Measurements from ENCODE around the gene EXD3.

EXD3 gene

DNA sequence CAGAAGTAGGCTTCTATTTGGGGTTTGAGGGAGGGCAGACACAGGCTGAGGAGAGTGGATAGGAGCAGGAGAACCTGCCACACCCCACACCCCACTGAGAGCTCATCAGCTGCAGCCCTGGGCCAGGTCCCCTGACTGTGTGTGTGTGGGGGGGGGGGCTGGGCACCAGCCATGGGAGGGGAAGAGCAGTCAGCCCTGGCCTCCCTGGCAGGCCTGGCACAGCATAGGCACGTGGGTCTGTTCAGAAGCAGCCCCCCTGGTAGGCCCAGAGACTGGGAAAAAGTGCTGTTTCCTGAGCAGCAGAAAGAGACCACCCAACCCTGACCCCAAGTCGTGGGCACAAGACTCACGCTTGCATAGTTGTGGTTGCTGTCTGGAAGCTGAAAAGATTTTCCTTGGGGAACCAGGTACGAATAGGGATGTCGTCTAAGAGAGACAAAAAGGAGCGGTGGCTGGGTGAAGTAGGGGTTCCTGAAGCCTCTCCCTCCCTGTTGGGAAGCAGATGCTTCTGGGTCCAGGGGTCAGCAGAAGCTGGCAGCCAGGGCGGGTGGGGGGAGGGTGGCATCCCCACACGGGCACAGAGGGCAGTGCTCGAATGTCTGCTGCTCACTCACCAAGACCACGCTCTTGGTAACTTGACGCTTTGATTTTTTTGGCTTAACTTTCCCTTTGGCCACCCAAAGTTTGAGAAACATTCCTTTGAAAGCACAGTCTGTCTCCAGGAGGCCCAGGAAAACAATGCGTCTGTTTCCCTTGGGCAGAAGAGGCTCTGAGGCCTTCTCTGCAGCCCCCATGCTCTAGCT lies 33.3 kb upstream of the EXD3 start:
- H2BK12ac ChIP-seq (ENCODE audit: low read length) = no peak overlapping the region
- no peak overlapping the region for H2AK5ac ChIP-seq (ENCODE audit: low read depth, low read length)

DNA sequence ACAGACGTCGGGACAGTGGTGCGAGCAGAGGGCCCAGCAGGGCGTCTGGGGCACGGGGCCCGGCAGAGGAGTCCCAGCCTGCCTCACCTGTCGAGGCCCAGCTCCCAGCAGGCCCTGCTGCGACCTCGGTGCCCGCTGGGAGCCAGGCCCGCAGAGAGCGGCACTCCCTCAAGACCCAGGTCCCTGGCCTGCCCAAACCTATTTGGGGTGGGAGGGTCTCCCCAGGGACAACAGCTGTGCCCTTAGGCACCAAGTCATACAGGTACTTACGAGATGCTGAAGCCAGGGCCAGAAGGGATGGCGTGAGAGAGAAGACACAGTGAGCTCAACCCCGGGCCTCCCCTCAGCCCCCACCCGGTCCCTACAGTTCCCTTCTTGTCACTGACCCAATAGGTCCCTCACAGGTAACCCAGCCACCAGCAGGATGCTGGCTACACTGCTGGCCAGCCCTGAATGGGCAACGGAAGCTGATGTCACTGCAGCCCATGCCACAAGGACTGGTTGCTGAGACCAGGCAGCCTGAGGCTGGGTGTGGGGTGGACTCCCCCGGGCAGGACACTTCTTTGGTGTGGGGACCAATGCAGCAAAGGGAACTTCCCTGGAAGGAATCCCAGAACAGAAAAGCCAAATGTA lies 32.5 kb upstream of the EXD3 start:
- no peaks in the 10 kb centered on the region for H3K9me3 ChIP-seq (replicated peaks in 1 of 2; ENCODE audit: control insufficient read depth in 2 of 2, insufficient read depth in 1 of 2, low read depth in 1 of 2, low read length in 2 of 2)
- peak overlapping the region; percentile 87 for H2AK5ac ChIP-seq (ENCODE audit: low read depth, low read length)
- no peaks in the 10 kb centered on the region for H3K27me3 ChIP-seq (ENCODE audit: control insufficient read depth in 3 of 3, insufficient read depth in 3 of 3, low read depth in 1 of 3, low read length in 3 of 3)
- H2BK15ac ChIP-seq (ENCODE audit: low read length) = peak overlapping the region; percentile 54
- H3K14ac ChIP-seq (ENCODE audit: low read length) = no peak overlapping the region
- peak overlapping the region; percentile 22 for H2BK120ac ChIP-seq (ENCODE audit: low read depth, low read length)
- no peak overlapping the region for H4K91ac ChIP-seq (ENCODE audit: low read depth, low read length, poor library complexity)
- no peak overlapping the region for H4K8ac ChIP-seq (ENCODE audit: low read depth, low read length)
- no peak overlapping the region for H3K27ac ChIP-seq (replicated peaks; ENCODE audit: low read length)
- H3K9ac ChIP-seq (ENCODE audit: low read depth, low read length, poor library complexity) = peak overlapping the region; percentile 74
- peak overlapping the region; percentile 73 for H3K23ac ChIP-seq (ENCODE audit: low read depth, low read length, poor library complexity)
- H2BK12ac ChIP-seq (ENCODE audit: low read length) = peak overlapping the region; percentile 65
- peaks cover 11 to 26% of the 10 kb centered on the region in 2 donors for H3K4me1 ChIP-seq (ENCODE audit: control insufficient read depth in 2 of 2, insufficient read depth in 1 of 2, low read depth in 1 of 2, low read length in 2 of 2)
- H3K4me2 ChIP-seq (ENCODE audit: insufficient read depth, low read length, poor library complexity, severe bottlenecking) = no peak overlapping the region
- peaks cover 28% of the 10 kb centered on the region for H3K79me1 ChIP-seq (ENCODE audit: low read depth, low read length)
- peak overlapping the region; percentile 75 for H2BK5ac ChIP-seq (ENCODE audit: low read length)
- no peak overlapping the region for H3K4me3 ChIP-seq (ENCODE audit: low read length in 2 of 2)
- peak overlapping the region; percentile 39 for H3K18ac ChIP-seq (ENCODE audit: low read length)
- no peak overlapping the region for H2AFZ ChIP-seq (ENCODE audit: low read length)
- no peak for DNase-seq (ENCODE audit: low spot score)
- WGBS, 2 donors (ENCODE audit: extremely low coverage in 2 of 2, insufficient read length in 2 of 2, insufficient replicate concordance in 1 of 2) = no CpG with 5 or more reads among the region's 18 CpGs
- H3K36me3 ChIP-seq (replicated peaks in 1 of 2; ENCODE audit: control insufficient read depth in 2 of 2, insufficient read depth in 2 of 2, low read length in 2 of 2) = peaks cover 26 to 53% of the 10 kb centered on the region in 2 donors
- H3K4ac ChIP-seq (ENCODE audit: low read length) = no peak overlapping the region

More for the DNA sequence above, 33.3 kb upstream of the EXD3 start:
- WGBS, 2 donors (ENCODE audit: extremely low coverage in 2 of 2, insufficient read length in 2 of 2, insufficient replicate concordance in 1 of 2) = no CpG with 5 or more reads among the region's 12 CpGs
- no peak overlapping the region for H2AFZ ChIP-seq (ENCODE audit: low read length)
- no peaks in the 10 kb centered on the region for H3K27me3 ChIP-seq (ENCODE audit: control insufficient read depth in 3 of 3, insufficient read depth in 3 of 3, low read depth in 1 of 3, low read length in 3 of 3)
- no peak overlapping the region for H3K4me2 ChIP-seq (ENCODE audit: insufficient read depth, low read length, poor library complexity, severe bottlenecking)
- H3K18ac ChIP-seq (ENCODE audit: low read length) = no peak overlapping the region
- H2BK15ac ChIP-seq (ENCODE audit: low read length) = no peak overlapping the region
- peak overlapping the region; percentile 75 for H2BK5ac ChIP-seq (ENCODE audit: low read length)
- H3K9me3 ChIP-seq (replicated peaks in 1 of 2; ENCODE audit: control insufficient read depth in 2 of 2, insufficient read depth in 1 of 2, low read depth in 1 of 2, low read length in 2 of 2) = no peaks in the 10 kb centered on the region
- H3K4ac ChIP-seq (ENCODE audit: low read length) = no peak overlapping the region
- H3K14ac ChIP-seq (ENCODE audit: low read length) = no peak overlapping the region
- H3K79me1 ChIP-seq (ENCODE audit: low read depth, low read length) = peaks cover 28% of the 10 kb centered on the region
- no peak overlapping the region for H4K8ac ChIP-seq (ENCODE audit: low read depth, low read length)
- no peak for DNase-seq (ENCODE audit: low spot score)
- no peak overlapping the region for H3K9ac ChIP-seq (ENCODE audit: low read depth, low read length, poor library complexity)
- no peak overlapping the region for H4K91ac ChIP-seq (ENCODE audit: low read depth, low read length, poor library complexity)
- no peak overlapping the region for H3K4me3 ChIP-seq (ENCODE audit: low read length in 2 of 2)
- H3K27ac ChIP-seq (replicated peaks; ENCODE audit: low read length) = no peak overlapping the region
- H3K23ac ChIP-seq (ENCODE audit: low read depth, low read length, poor library complexity) = peak overlapping the region; percentile 73
- H2BK120ac ChIP-seq (ENCODE audit: low read depth, low read length) = no peak overlapping the region
- peaks cover 11 to 26% of the 10 kb centered on the region in 2 donors for H3K4me1 ChIP-seq (ENCODE audit: control insufficient read depth in 2 of 2, insufficient read depth in 1 of 2, low read depth in 1 of 2, low read length in 2 of 2)
- H3K36me3 ChIP-seq (replicated peaks in 1 of 2; ENCODE audit: control insufficient read depth in 2 of 2, insufficient read depth in 2 of 2, low read length in 2 of 2) = peaks cover 26 to 53% of the 10 kb centered on the region in 2 donors

DNA sequence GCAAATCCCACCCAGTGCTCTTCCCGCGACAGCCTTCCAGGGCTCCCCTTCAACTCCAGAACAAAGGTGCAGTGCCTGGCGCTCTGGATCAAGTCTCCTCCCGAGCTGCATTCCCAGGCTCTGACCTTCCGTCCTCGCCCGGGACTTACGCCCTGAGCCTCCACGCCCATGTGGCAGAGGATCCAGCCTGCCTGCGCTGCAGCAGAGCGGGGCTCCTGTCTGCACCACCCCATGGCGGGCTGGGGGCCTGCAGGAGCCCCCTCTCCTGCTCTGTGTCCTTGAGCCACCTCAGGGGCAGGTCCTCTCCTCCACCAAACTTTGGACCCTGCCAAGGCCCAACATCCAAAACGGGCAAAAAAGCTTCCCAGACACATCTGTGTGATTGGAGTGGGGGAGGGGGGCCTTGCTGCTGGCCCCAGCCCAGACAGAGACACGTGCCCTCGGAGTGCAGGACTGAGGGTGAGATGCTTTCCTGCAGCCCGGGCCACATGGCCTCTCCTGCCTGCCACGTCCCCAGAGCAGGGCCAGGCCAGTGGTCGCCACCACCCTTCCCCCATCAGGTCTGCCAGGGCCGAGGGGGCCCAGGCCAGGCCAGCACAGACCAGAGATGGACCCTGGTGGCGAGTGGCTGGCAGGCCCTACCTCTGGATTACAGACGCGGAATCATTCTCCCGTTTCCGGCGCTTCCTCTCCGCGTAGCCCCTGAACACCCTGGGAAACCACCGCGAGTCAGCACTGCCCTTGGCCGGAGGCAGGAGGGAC lies 31.8 kb upstream of the EXD3 start:
- Histone ChIP-seq H3K4ac (ENCODE audit: low read length) (no peak overlapping the region), H3K4me1 (ENCODE audit: control insufficient read depth in 2 of 2, insufficient read depth in 1 of 2, low read depth in 1 of 2, low read length in 2 of 2) (peaks cover 9 to 26% of the 10 kb centered on the region in 2 donors), H3K27ac (replicated peaks; ENCODE audit: low read length) (peak overlapping the region; percentile 38), H3K4me2 (ENCODE audit: insufficient read depth, low read length, poor library complexity, severe bottlenecking) (peak overlapping the region; percentile 86), H3K9me3 (replicated peaks in 1 of 2; ENCODE audit: control insufficient read depth in 2 of 2, insufficient read depth in 1 of 2, low read depth in 1 of 2, low read length in 2 of 2) (no peaks in the 10 kb centered on the region), H3K9ac (ENCODE audit: low read depth, low read length, poor library complexity) (peak overlapping the region; percentile 86), H4K8ac (ENCODE audit: low read depth, low read length) (no peak overlapping the region), H3K79me1 (ENCODE audit: low read depth, low read length) (peaks cover 28% of the 10 kb centered on the region), H2BK15ac (ENCODE audit: low read length) (peak overlapping the region; percentile 85), H2BK12ac (ENCODE audit: low read length) (peak overlapping the region; percentile 65), H3K27me3 (ENCODE audit: control insufficient read depth in 3 of 3, insufficient read depth in 3 of 3, low read depth in 1 of 3, low read length in 3 of 3) (no peaks in the 10 kb centered on the region), H2AK5ac (ENCODE audit: low read depth, low read length) (peak overlapping the region; percentile 97), H3K4me3 (ENCODE audit: low read length in 2 of 2) (no peak overlapping the region), H3K23ac (ENCODE audit: low read depth, low read length, poor library complexity) (peak overlapping the region; percentile 85), H2BK120ac (ENCODE audit: low read depth, low read length) (peak overlapping the region; percentile 96), H3K18ac (ENCODE audit: low read length) (peak overlapping the region; percentile 97), H2AFZ (ENCODE audit: low read length) (no peak overlapping the region), H2BK5ac (ENCODE audit: low read length) (no peak overlapping the region), H3K36me3 (replicated peaks in 1 of 2; ENCODE audit: control insufficient read depth in 2 of 2, insufficient read depth in 2 of 2, low read length in 2 of 2) (peaks cover 30 to 58% of the 10 kb centered on the region in 2 donors), H3K14ac (ENCODE audit: low read length) (peak overlapping the region; percentile 71), H4K91ac (ENCODE audit: low read depth, low read length, poor library complexity) (peak overlapping the region; percentile 97)
- peak; percentile 69 for DNase-seq (ENCODE audit: low spot score)
- no CpG with 5 or more reads among the region's 30 CpGs for WGBS, 2 donors (ENCODE audit: extremely low coverage in 2 of 2, insufficient read length in 2 of 2, insufficient replicate concordance in 1 of 2)
